Measurements from ENCODE around the gene NFIA.
A peak's percentile ranks its signal among the peaks of the same experiment; 100 is the strongest.

The NFIA gene

DNA sequence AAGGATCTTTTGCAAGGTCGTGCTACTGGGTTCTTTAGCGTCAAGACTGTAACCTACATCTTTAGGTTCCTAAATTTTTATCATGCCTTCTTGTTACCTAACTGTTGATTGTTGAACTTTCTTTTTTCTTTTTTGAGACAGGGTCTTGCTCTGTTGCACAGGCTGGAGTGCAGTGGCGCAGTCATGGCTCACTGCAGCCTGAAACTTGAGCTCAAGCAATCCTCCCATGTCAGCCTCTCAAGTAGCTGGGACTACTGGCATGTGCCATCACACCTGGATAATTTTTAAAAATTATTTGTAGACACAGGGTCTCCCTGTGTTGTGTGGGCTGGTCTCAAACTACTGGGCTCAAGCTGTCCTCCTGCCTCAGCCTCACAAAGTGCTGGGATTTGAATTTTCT is 52.9 kb downstream of the NFIA start:
- TF ChIP-seq, protein P1, sequence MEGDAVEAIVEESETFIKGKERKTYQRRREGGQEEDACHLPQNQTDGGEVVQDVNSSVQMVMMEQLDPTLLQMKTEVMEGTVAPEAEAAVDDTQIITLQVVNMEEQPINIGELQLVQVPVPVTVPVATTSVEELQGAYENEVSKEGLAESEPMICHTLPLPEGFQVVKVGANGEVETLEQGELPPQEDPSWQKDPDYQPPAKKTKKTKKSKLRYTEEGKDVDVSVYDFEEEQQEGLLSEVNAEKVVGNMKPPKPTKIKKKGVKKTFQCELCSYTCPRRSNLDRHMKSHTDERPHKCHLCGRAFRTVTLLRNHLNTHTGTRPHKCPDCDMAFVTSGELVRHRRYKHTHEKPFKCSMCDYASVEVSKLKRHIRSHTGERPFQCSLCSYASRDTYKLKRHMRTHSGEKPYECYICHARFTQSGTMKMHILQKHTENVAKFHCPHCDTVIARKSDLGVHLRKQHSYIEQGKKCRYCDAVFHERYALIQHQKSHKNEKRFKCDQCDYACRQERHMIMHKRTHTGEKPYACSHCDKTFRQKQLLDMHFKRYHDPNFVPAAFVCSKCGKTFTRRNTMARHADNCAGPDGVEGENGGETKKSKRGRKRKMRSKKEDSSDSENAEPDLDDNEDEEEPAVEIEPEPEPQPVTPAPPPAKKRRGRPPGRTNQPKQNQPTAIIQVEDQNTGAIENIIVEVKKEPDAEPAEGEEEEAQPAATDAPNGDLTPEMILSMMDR (IDR thresholded peaks at IDR 0.05), result no peak
- Histone ChIP-seq H3K9ac (no peak overlapping the region), H3K4me3 (ENCODE audit: low read depth, low read length) (no peak overlapping the region), H2AFZ (no peak overlapping the region), H3K79me2 (peaks cover 26% of the 10 kb centered on the region), H3K4me2 (ENCODE audit: low read length) (no peak overlapping the region), H3K36me3 (ENCODE audit: control insufficient read depth, insufficient read depth, low read length) (no peaks in the 10 kb centered on the region), H3K27me3 (ENCODE audit: control insufficient read depth, insufficient read depth, low read length) (no peaks in the 10 kb centered on the region), H3K27ac (no peak overlapping the region), H3K9me3 (ENCODE audit: control insufficient read depth, low read length) (no peaks in the 10 kb centered on the region), H3K4me1 (peaks cover 14% of the 10 kb centered on the region)

DNA sequence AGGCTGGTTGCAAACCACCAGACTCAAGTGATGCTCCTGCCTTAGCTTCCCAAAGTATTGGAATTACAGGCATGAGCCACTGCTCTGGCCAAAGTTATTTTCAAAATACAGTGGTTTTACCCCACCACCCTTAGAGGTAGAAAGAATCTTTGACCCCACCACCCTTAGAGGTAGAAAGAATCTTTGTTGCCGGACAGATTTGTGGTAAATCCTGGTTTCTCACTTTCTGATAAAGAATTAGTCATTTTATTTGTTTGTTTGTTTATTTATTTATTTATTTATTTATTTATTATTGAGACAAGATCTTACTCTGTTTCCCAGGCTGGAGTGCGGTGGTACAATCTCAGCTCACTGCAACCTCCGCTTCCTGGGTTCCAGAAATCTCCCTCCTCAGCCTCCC is 55.9 kb downstream of the NFIA start:
- H2AFZ ChIP-seq, result no peak overlapping the region
- TF ChIP-seq, protein P1 (IDR thresholded peaks at IDR 0.05), result no peak
- no peak overlapping the region for H3K27ac ChIP-seq
- no peaks in the 10 kb centered on the region for H3K9me3 ChIP-seq (ENCODE audit: control insufficient read depth, low read length)
- no peak overlapping the region for H3K4me3 ChIP-seq (ENCODE audit: low read depth, low read length)
- H3K27me3 ChIP-seq (ENCODE audit: control insufficient read depth, insufficient read depth, low read length), result no peaks in the 10 kb centered on the region
- no peak overlapping the region for H3K4me2 ChIP-seq (ENCODE audit: low read length)
- H3K4me1 ChIP-seq, result peaks cover 11% of the 10 kb centered on the region
- H3K9ac ChIP-seq, result no peak overlapping the region
- peaks cover 19% of the 10 kb centered on the region for H3K79me2 ChIP-seq
- no peaks in the 10 kb centered on the region for H3K36me3 ChIP-seq (ENCODE audit: control insufficient read depth, insufficient read depth, low read length)

DNA sequence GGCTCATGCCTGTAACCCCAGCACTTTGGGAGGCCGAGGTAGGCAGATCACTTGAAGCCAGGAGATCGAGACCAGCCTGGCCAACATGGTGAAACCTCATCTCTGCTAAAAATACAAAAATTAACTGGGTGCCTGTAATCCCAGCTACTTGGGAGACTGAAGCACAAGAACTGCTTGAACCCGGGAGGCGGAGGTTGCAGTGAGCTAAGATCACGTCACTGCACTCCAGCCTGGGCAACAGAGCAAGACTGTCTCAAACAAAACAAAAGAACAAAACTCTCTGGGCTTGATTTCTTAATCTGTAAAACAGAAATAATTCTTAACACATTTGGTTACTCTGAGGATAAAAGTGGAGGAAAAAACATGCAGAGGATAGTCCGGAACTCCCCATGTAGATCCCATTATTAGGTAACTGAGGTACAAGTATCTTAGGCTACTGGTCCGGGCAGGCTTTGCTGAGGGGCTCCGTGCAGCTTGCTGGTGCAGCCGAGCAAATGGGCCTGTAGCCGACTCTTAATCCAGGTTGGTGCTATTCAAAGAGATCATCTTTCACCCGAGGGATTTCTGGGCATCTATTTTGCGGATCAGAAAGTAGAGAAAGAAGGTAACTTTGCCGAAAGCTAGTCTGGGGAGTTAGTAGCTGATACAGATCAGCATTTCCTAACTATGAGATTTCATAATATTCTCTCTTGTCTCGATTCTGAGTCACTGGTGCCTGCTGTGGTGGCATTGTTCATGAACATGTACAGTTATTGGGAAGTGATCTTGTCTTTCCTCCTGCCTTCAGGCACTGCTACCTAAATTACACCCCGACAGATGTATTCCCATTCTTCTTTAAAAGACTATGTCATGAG is 56.8 kb downstream of the NFIA start:
- Histone ChIP-seq H3K4me2 (ENCODE audit: low read length) (peak overlapping the region; percentile 28), H3K36me3 (ENCODE audit: control insufficient read depth, insufficient read depth, low read length) (no peaks in the 10 kb centered on the region), H3K9ac (no peak overlapping the region), H2AFZ (peak overlapping the region; percentile 47), H3K27ac (peak overlapping the region; percentile 52), H3K79me2 (peaks cover 23% of the 10 kb centered on the region), H3K27me3 (ENCODE audit: control insufficient read depth, insufficient read depth, low read length) (no peaks in the 10 kb centered on the region), H3K4me1 (peaks cover 11% of the 10 kb centered on the region), H3K4me3 (ENCODE audit: low read depth, low read length) (no peak overlapping the region), H3K9me3 (ENCODE audit: control insufficient read depth, low read length) (no peaks in the 10 kb centered on the region)
- TF ChIP-seq, protein P1 (IDR thresholded peaks at IDR 0.05), result no peak

DNA sequence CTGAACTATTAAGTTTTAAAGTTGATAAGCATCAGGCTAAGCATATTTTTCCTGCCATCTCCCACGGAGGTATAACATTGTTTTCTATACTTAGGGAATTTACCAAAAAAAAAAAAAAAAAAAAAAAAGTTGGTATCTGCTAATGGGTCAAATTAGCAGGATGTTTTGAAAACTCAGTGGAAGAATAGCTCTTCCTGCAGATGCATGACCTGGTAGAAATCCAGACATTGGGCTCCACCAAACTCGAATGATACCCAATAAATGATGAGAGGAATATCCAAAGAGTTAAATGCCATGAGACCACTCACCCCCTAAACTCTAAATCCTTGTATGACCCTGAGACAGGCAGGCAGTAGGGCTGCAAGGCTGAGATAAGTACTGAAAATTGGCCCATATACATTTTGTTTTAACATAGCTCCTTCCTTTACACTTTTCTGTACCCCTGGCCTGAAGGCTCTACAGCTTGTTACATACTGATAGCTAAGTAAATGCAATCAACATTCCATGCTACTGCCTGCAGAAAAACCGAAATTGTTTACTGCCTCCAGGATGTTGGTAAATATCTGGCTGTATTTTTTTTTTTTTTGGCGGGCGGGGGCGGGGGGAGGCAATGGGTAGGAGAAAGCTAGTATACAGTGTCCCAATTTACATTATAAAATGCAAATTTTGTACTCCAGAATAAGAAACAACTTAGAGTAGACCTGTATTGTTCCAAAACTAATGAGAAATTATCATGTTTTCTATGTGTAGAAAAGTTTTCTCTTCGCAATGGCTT is 57.6 kb downstream of the NFIA start:
- Histone ChIP-seq H3K9me3 (ENCODE audit: control insufficient read depth, low read length) (no peaks in the 10 kb centered on the region), H3K27ac (peak overlapping the region; percentile 52), H3K4me3 (ENCODE audit: low read depth, low read length) (no peak overlapping the region), H3K4me1 (peaks cover 11% of the 10 kb centered on the region), H3K36me3 (ENCODE audit: control insufficient read depth, insufficient read depth, low read length) (no peaks in the 10 kb centered on the region), H3K79me2 (peaks cover 25% of the 10 kb centered on the region), H2AFZ (no peak overlapping the region), H3K4me2 (ENCODE audit: low read length) (peak overlapping the region; percentile 28), H3K9ac (no peak overlapping the region), H3K27me3 (ENCODE audit: control insufficient read depth, insufficient read depth, low read length) (no peaks in the 10 kb centered on the region)
- TF ChIP-seq, protein P1 (IDR thresholded peaks at IDR 0.05), result no peak

Data from parathyroid adenoma (tissue), 2 donors.